Gastroesophageal sphincter (tissue), 3 donors: ENCODE results near the gene AFF3.

Experiments
- CTCF ChIP-seq, 4 experiments: fragments of 200-600 bp in 2 of 4; fragments of 450-650 bp in 2 of 4; sonication (generic) in 1 of 4; IDR thresholded peaks; one replicate each; pipeline ENCODE4 v1.5.1; 2017 to 2019; ENCODE audit warnings: antibody characterized with exemption in 4 of 4, mild to moderate bottlenecking in 2 of 4, moderate library complexity in 2 of 4
- EP300 ChIP-seq: sonication (generic); formaldehyde crosslinking; IDR thresholded peaks from one replicate; pipeline ENCODE4 v1.6.1; 2017; ENCODE audit warnings: antibody characterized with exemption, mild to moderate bottlenecking

- TF ChIP-seq CTCF (IDR thresholded peaks at IDR 0.05) = no peak
- no peak for TF ChIP-seq EP300
Measured at GRCh38 chr2:99949963-99950362, 192.4 kb downstream of the AFF3 start.
